ENCODE results near the gene RNF181. TPM values are rescaled to one million over a fixed set of nuclear protein-coding genes. Genes with fewer than 3 reads are reported as not detected.

The RNF181 gene
- total RNA-seq, 6 experiments from 2014 or later: 54.5 to 123 (median 66.6) TPM

DNA sequence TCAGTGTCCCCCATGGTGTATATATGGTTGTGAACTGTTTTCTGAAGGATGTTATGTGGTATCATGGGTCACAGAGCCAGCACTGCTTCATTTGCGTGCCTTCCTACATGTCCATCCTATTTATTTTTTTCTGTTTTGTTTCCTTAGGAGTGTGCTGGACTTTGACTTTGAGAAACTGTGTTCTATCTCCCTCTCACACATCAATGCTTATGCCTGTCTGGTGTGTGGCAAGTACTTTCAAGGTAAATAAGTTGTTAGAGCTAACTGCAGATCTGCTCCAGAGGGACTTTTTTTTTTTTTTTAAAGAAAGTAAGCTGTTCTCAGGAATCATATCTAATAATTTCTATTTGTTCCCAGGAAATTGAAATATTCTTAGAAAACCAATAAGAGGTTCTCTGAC is 25.8 kb downstream of the RNF181 start:
- ATAC-seq (no peak), DNase-seq (no peak)
- Histone ChIP-seq H3K4me1 (peaks cover 0 to 12% (median 5%) of the 10 kb centered on the region in 4 donors), H3K27me3 (no peaks in the 10 kb centered on the region), H3K9me3 (no peaks in the 10 kb centered on the region), H3K27ac (no peak overlapping the region), H3K4me3 (no peak overlapping the region), H3K36me3 (peaks cover 0 to 73% (median 38%) of the 10 kb centered on the region in 4 donors)
- TF ChIP-seq POLR2A (IDR thresholded peaks at IDR 0.05) (no peak), CTCF (IDR thresholded peaks at IDR 0.05) (no peak)
- 86% methylated on average over 1 of the region's 1 CpG for WGBS (ENCODE audit: insufficient coverage, low coverage, low lambda C conversion rate, missing lambda C conversion rate)
- intact Hi-C loops (cut with DNase I): no loop called here

DNA sequence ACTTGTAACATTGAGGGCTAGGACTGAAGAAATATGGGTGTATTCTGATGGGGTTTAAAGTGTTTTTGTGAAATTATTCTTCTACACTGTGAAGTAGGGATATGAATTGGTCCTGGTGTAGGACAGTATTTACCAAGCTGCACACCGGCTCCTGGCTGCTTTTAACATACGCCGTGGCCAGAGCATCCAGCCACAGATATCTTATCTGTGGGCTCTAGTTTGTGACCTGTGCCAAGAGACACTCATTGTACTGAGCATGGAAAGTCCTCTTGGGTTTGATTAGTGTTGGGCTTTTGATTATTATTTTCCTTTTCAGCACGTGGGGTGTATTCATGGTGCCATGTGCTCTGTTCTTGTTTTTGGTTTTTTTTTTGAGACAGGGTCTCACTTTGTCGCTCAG is 28.4 kb downstream of the RNF181 start:
- Histone ChIP-seq H3K27ac (no peak overlapping the region), H3K9me3 (no peaks in the 10 kb centered on the region), H3K4me1 (no peaks in the 10 kb centered on the region), H3K36me3 (peaks cover 0 to 98% (median 49%) of the 10 kb centered on the region in 4 donors), H3K27me3 (no peaks in the 10 kb centered on the region), H3K4me3 (no peak overlapping the region)
- 84% methylated on average over 4 of the region's 5 CpGs for WGBS (ENCODE audit: insufficient coverage, low coverage, low lambda C conversion rate, missing lambda C conversion rate)
- intact Hi-C loops (cut with DNase I): no loop called here
- DNase-seq: no peak
- TF ChIP-seq CTCF (IDR thresholded peaks at IDR 0.05) (no peak), POLR2A (IDR thresholded peaks at IDR 0.05) (no peak)
- no peak for ATAC-seq

- 64% methylated on average over 1 of the region's 2 CpGs for WGBS (ENCODE audit: insufficient coverage, low coverage, low lambda C conversion rate, missing lambda C conversion rate)
- DNase-seq (no peak), ATAC-seq (no peak)
- TF ChIP-seq CTCF (IDR thresholded peaks at IDR 0.05) (no peak), POLR2A (IDR thresholded peaks at IDR 0.05) (no peak)
- Histone ChIP-seq H3K4me1 (no peaks in the 10 kb centered on the region), H3K27ac (no peak overlapping the region), H3K36me3 (peaks cover 0 to 98% (median 42%) of the 10 kb centered on the region in 4 donors), H3K4me3 (no peak overlapping the region), H3K27me3 (no peaks in the 10 kb centered on the region), H3K9me3 (no peaks in the 10 kb centered on the region)
- intact Hi-C loops (cut with DNase I): no loop called here
Measured at GRCh38 chr2:85628658-85629057, 33.1 kb downstream of the RNF181 start.

- no peaks in the 10 kb centered on the region for H3K9me3 ChIP-seq
- H3K27ac ChIP-seq: no peak overlapping the region
- no peaks in the 10 kb centered on the region for H3K4me1 ChIP-seq
- H3K36me3 ChIP-seq: peaks cover 0 to 93% (median 37%) of the 10 kb centered on the region in 4 donors
- H3K4me3 ChIP-seq: no peak overlapping the region
- intact Hi-C loops (cut with DNase I): loop anchor here in 1 of 2 donors (10.0 kb wide), 1 partner anchor 183 kb away; no protein-coding TSS in a partner anchor
- TF ChIP-seq CTCF (IDR thresholded peaks at IDR 0.05): no peak
- no peak for TF ChIP-seq POLR2A (IDR thresholded peaks at IDR 0.05)
- WGBS (ENCODE audit: insufficient coverage, low coverage, low lambda C conversion rate, missing lambda C conversion rate): 92% methylated on average over 2 of the region's 3 CpGs
- DNase-seq: no peak
- no peak for ATAC-seq
- no peaks in the 10 kb centered on the region for H3K27me3 ChIP-seq
Measured at GRCh38 chr2:85631316-85631715, 35.8 kb downstream of the RNF181 start.

DNA sequence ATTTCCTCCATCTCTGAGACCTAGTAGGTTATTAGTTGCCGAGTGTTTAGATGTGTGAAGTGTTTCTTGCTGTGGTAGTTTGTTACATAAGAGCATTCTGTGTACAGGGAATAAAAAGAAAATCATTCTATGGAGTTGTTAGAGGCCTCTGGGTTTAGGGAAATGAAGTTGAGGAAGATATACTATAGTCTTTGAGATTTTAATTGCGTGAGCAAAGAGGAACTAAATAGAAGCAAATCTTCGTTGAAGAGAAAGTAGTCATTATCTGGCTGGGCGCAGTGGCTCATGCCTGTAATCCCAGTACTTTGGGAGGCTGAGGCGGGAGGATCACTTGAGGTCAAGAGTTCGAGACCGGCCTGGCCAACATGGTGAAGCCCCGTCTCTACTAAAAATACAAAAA is 39.5 kb downstream of the RNF181 start:
- no peaks in the 10 kb centered on the region for H3K27me3 ChIP-seq
- intact Hi-C loops (cut with DNase I): loop anchor here in 1 of 2 donors (10.0 kb wide), 1 partner anchor 180 kb away; no protein-coding TSS in a partner anchor
- no peak for ATAC-seq
- H3K4me1 ChIP-seq: no peaks in the 10 kb centered on the region
- no peak for DNase-seq
- no peak overlapping the region for H3K4me3 ChIP-seq
- H3K9me3 ChIP-seq: no peaks in the 10 kb centered on the region
- WGBS (ENCODE audit: insufficient coverage, low coverage, low lambda C conversion rate, missing lambda C conversion rate): 83% methylated on average over 8 of the region's 8 CpGs
- H3K36me3 ChIP-seq: peaks cover 0 to 90% (median 39%) of the 10 kb centered on the region in 4 donors
- TF ChIP-seq CTCF (IDR thresholded peaks at IDR 0.05): no peak
- TF ChIP-seq POLR2A (IDR thresholded peaks at IDR 0.05): no peak
- H3K27ac ChIP-seq: no peak overlapping the region

All from right lobe of liver (tissue), 6 donors.